Endothelial cell of umbilical vein (primary cell): ENCODE data around the gene ADGRE1. TPM values are rescaled to one million over a fixed set of nuclear protein-coding genes. Genes with fewer than 3 reads are reported as not detected.

ENCODE experiments used
- BruUV-seq: library from RNA; stranded (reverse); fragments of 400-500 nt; replicated peaks from 2 replicates; lab custom pipeline; 2021; lab: Mats Ljungman, UMichigan
- CTCF ChIA-PET: fragments of 300-600, 350-600 bp; sonication (Branson Sonifier 250); formaldehyde crosslinking; loops from one replicate; lab custom pipeline; 2021; ENCODE audit warnings: antibody characterized with exemption, inconsistent platforms; lab: Charles Lee
- POLR2A ChIA-PET: fragments of 300-600, 350-600 bp; sonication (Branson Sonifier 250); formaldehyde crosslinking; loops from one replicate; lab custom pipeline; 2021; ENCODE audit warnings: antibody characterized with exemption, inconsistent platforms; lab: Charles Lee
- DNase-seq: peaks from one replicate; pipeline ENCODE4 v3.0.0-alpha.2; 2011; ENCODE audit warnings: low read depth, low spot score
- FAIRE-seq: peaks from 2 replicates; lab custom pipeline; 2011; peaks lifted over from hg19 to GRCh38; lab: Jason Lieb, UNC
- H2AFZ ChIP-seq: 2 replicates; pipeline ENCODE4 v1.6.0; 2012; ENCODE audit warnings: low read depth, low read length, control low read depth, inconsistent platforms
- H3K27ac ChIP-seq: 2 replicates; pipeline ENCODE4 v1.5.1; 2011; ENCODE audit warnings: low read depth, mild to moderate bottlenecking, control low read depth, low read length, moderate library complexity; ENCODE audit not compliant: insufficient read depth
- H3K27me3 ChIP-seq, 2 experiments: 2 replicates each; pipeline versions ENCODE4 v1.6.0 to v1.6.1; 2011; ENCODE audit warnings: low read length in 2 of 2, mixed read lengths in 1 of 2; ENCODE audit not compliant: control insufficient read depth in 2 of 2, insufficient read depth in 2 of 2
- H3K36me3 ChIP-seq, 2 experiments: 2 replicates in 1 of 2; 3 replicates in 1 of 2; pipeline ENCODE4 v1.5.1; 2011; ENCODE audit warnings: low read length in 2 of 2, mild to moderate bottlenecking in 1 of 2, moderate library complexity in 1 of 2; ENCODE audit not compliant: control insufficient read depth in 2 of 2, insufficient read depth in 2 of 2; ENCODE audit errors: extremely low read depth in 1 of 2
- H3K4me1 ChIP-seq: 3 replicates; pipeline ENCODE4 v1.5.1; 2011; ENCODE audit warnings: mild to moderate bottlenecking, low read length; ENCODE audit not compliant: control insufficient read depth, insufficient read depth; ENCODE audit errors: extremely low read depth
- H3K4me2 ChIP-seq: 2 replicates; pipeline ENCODE4 v1.6.1; 2011; ENCODE audit warnings: low read length, control low read depth, mixed read lengths; ENCODE audit not compliant: insufficient read depth
- H3K4me3 ChIP-seq, 3 experiments: fragments of 200-600 bp in 1 of 3; sonication (generic), shearing (Covaris generic) in 1 of 3; replicated peaks in 1 of 3; 2 replicates each; pipeline ENCODE4 v1.5.1; 2011 to 2016; ENCODE audit warnings: control low read depth in 3 of 3, low read length in 3 of 3, mild to moderate bottlenecking in 2 of 3, inconsistent platforms in 1 of 3, low read depth in 1 of 3, moderate library complexity in 1 of 3; ENCODE audit not compliant: insufficient read depth in 1 of 3
- H3K79me2 ChIP-seq: 2 replicates; pipeline ENCODE4 v1.6.0; 2012; ENCODE audit warnings: low read length, inconsistent platforms; ENCODE audit not compliant: control insufficient read depth, insufficient read depth
- H3K9ac ChIP-seq: replicated peaks from 2 replicates; pipeline ENCODE3; 2011; ENCODE audit warnings: low read length, control low read depth; ENCODE audit not compliant: insufficient read depth; ENCODE audit errors: extremely low read depth
- H3K9me1 ChIP-seq: replicated peaks from 3 replicates; pipeline ENCODE4 v1.6.0; 2011; ENCODE audit warnings: mild to moderate bottlenecking, low read length; ENCODE audit not compliant: control insufficient read depth, insufficient read depth; ENCODE audit errors: extremely low read depth
- H3K9me3 ChIP-seq: replicated peaks from 2 replicates; pipeline ENCODE4 v1.5.1; 2012; ENCODE audit warnings: low read length, inconsistent platforms; ENCODE audit not compliant: control insufficient read depth, insufficient read depth
- H4K20me1 ChIP-seq: replicated peaks from 2 replicates; pipeline ENCODE3; 2011; ENCODE audit warnings: mild to moderate bottlenecking, low read length; ENCODE audit not compliant: control insufficient read depth, insufficient read depth; ENCODE audit errors: extremely low read depth
- EZH2 ChIP-seq: IDR thresholded peaks from 2 replicates; pipeline ENCODE4 v1.6.1; 2012; ENCODE audit warnings: borderline replicate concordance, low read depth, mild to moderate bottlenecking, moderate library complexity, low read length, inconsistent platforms; ENCODE audit not compliant: severe bottlenecking
- FOS ChIP-seq: IDR thresholded peaks from 2 replicates; pipeline ENCODE4 v1.6.1; 2011; ENCODE audit warnings: mild to moderate bottlenecking, low read length, moderate library complexity, borderline replicate concordance; ENCODE audit not compliant: insufficient read depth
- GATA2 ChIP-seq: IDR thresholded peaks from 2 replicates; pipeline ENCODE4 v1.7.0; 2011; ENCODE audit warnings: low read depth, mild to moderate bottlenecking, moderate library complexity, mixed read lengths, low read length; ENCODE audit not compliant: insufficient read length, insufficient read depth
- JUN ChIP-seq: IDR thresholded peaks from 2 replicates; pipeline ENCODE4 v1.6.1; 2011; ENCODE audit warnings: borderline replicate concordance, low read depth; ENCODE audit not compliant: insufficient read length, insufficient read depth
- MYC ChIP-seq: IDR thresholded peaks from one replicate; pipeline ENCODE4 v1.6.1; 2011; ENCODE audit warnings: mild to moderate bottlenecking, low read depth, low read length
- POLR2A ChIP-seq: IDR thresholded peaks from 2 replicates; pipeline ENCODE4 v1.6.1; 2012; ENCODE audit warnings: low read depth, mild to moderate bottlenecking, control low read depth, low read length
- POLR2AphosphoS5 ChIP-seq: IDR thresholded peaks from 2 replicates; pipeline ENCODE4 v1.6.1; 2012; ENCODE audit warnings: low read depth, mild to moderate bottlenecking, control low read depth, low read length, moderate library complexity; ENCODE audit not compliant: insufficient read depth
- dilution Hi-C: fragments of 300-500 bp; cut with MboI; formaldehyde crosslinking; loops from one replicate; pipeline ENCODE4 v1.15.0; 2019; ENCODE audit warnings: low sequenced_read_pairs; ENCODE audit not compliant: extremely low pct_ligation_motif_present
- intact Hi-C: fragments of 100-400 bp; cut with micrococcal nuclease; formaldehyde crosslinking; loops from one replicate; pipeline ENCODE4 v1.10.0; 2022
- polyA plus RNA-seq, 4 experiments: library from polyadenylated mRNA; depleted of rRNA in 3 of 4; stranded (reverse) in 3 of 4; unstranded in 1 of 4; fragments of >200 nt; gene quantifications; 2 replicates each; pipeline versions ENCODE4 v1.2.1 to v1.2.3, GENCODE V29; 2011 to 2012; ENCODE audit warnings: missing spikeins in 1 of 4
- total RNA-seq: library from RNA; stranded (reverse); gene quantifications from 2 replicates; pipeline ENCODE4 v1.2.3, GENCODE V29; 2021
- TF ChIP-seq, protein P1 (sequence below), 2 donors: IDR thresholded peaks; 1 replicate in 1 of 2; 2 replicates in 1 of 2; pipeline ENCODE4 v1.5.1; 2011; ENCODE audit warnings: low read length in 2 of 2, mild to moderate bottlenecking in 2 of 2, moderate library complexity in 2 of 2, control low read depth in 1 of 2, inconsistent platforms in 1 of 2, low read depth in 1 of 2; ENCODE audit not compliant: insufficient read depth in 1 of 2; ENCODE audit errors: extremely low read depth in 1 of 2
- TF ChIP-seq, protein P2 (sequence below): IDR thresholded peaks from 2 replicates; pipeline ENCODE4 v1.6.1; 2011; ENCODE audit not compliant: insufficient read depth, insufficient read length

The ADGRE1 gene
- total and polyA plus RNA-seq, 2 donors (not counting 3 experiments of a cell fraction or from before 2014, with no cell fraction given) = not detected

DNA sequence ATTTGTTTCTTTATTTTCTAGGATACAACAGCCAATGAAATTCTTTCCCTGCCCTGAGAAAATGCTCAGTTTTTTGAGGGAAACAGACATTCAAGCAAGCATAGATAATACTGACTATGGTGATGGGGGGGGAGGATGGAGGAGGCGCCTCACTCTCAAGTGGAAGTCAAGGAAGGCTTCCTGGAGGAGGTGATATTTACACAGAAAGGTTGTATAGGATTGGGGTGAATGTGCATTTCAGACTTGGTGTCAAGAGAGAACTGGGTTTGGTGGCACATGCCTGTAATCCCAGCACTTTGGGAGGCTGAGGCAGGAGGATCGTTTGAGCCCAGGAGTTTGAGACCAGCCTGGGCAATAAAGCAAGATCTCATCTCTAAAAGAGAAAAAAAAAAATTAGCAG, 12.2 kb upstream of the ADGRE1 start:
- no peaks in the 10 kb centered on the region for H3K4me1 ChIP-seq
- intact Hi-C loops (no loop called here), dilution Hi-C loops (no loop called here)
- H4K20me1 ChIP-seq = no peaks in the 10 kb centered on the region
- DNase-seq (no peak), FAIRE-seq (no peak)
- H3K9ac ChIP-seq = no peak overlapping the region
- CTCF ChIA-PET = interaction anchor here (1.1 kb wide), 1 partner anchor 12 kb away, joined by 4 read pairs; no protein-coding TSS in a partner anchor
- TF ChIP-seq, protein P1, sequence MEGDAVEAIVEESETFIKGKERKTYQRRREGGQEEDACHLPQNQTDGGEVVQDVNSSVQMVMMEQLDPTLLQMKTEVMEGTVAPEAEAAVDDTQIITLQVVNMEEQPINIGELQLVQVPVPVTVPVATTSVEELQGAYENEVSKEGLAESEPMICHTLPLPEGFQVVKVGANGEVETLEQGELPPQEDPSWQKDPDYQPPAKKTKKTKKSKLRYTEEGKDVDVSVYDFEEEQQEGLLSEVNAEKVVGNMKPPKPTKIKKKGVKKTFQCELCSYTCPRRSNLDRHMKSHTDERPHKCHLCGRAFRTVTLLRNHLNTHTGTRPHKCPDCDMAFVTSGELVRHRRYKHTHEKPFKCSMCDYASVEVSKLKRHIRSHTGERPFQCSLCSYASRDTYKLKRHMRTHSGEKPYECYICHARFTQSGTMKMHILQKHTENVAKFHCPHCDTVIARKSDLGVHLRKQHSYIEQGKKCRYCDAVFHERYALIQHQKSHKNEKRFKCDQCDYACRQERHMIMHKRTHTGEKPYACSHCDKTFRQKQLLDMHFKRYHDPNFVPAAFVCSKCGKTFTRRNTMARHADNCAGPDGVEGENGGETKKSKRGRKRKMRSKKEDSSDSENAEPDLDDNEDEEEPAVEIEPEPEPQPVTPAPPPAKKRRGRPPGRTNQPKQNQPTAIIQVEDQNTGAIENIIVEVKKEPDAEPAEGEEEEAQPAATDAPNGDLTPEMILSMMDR (IDR thresholded peaks at IDR 0.05; ENCODE audit: extremely low read depth in 1 of 2, insufficient read depth in 1 of 2, low read depth in 1 of 2, low read length in 2 of 2) = no peak
- TF ChIP-seq POLR2A = no peak
- no peak for TF ChIP-seq GATA2
- no peak for TF ChIP-seq EZH2
- TF ChIP-seq, protein P2, sequence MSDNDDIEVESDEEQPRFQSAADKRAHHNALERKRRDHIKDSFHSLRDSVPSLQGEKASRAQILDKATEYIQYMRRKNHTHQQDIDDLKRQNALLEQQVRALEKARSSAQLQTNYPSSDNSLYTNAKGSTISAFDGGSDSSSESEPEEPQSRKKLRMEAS = no peak
- H3K79me2 ChIP-seq = no peaks in the 10 kb centered on the region
- no peak overlapping the region for H2AFZ ChIP-seq
- no peaks in the 10 kb centered on the region for H3K36me3 ChIP-seq
- H3K4me2 ChIP-seq = no peak overlapping the region
- H3K27me3 ChIP-seq = no peaks in the 10 kb centered on the region
- POLR2A ChIA-PET = interaction anchor here (0.6 kb wide), 1 partner anchor 389 kb away, joined by 6 read pairs; no protein-coding TSS in a partner anchor
- no peak overlapping the region for H3K4me3 ChIP-seq
- H3K27ac ChIP-seq = no peak overlapping the region
- H3K9me3 ChIP-seq = no peaks in the 10 kb centered on the region
- no TSS peak for BruUV-seq
- H3K9me1 ChIP-seq = no peaks in the 10 kb centered on the region

DNA sequence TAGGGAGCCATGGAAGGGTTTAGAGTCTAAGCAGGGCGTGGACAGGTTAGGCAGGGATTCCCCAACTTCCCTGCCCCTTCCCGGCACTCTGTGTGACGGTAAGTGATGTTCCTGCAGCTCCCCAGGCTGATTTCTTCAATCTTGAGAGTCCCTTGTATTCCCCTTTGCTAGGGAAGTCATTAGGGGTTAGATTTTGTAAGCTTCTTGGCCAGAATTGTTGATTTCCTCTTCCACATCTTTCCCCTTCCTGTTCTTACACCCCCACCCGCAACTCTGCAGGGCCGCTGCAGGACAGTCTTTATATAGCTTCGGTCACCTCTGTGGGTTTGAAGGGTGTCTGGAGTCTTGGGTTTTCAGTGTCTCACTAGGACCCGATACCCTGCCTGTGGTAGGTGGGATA, 10.6 kb upstream of the ADGRE1 start:
- H3K4me2 ChIP-seq = no peak overlapping the region
- no peak overlapping the region for H3K4me3 ChIP-seq
- ChIA-PET POLR2A (no interaction called here), CTCF (interaction anchor here (1.1 kb wide), 1 partner anchor 14 kb away, joined by 4 read pairs; no protein-coding TSS in a partner anchor)
- no peaks in the 10 kb centered on the region for H4K20me1 ChIP-seq
- H3K9me1 ChIP-seq = no peaks in the 10 kb centered on the region
- dilution Hi-C loops (no loop called here), intact Hi-C loops (no loop called here)
- DNase-seq = no peak
- no peak overlapping the region for H3K27ac ChIP-seq
- no peak overlapping the region for H3K9ac ChIP-seq
- H3K27me3 ChIP-seq = no peaks in the 10 kb centered on the region
- no TSS peak for BruUV-seq
- TF ChIP-seq GATA2 (no peak), MYC (no peak), JUN (no peak), EZH2 (no peak), POLR2AphosphoS5 (no peak), FOS (no peak), POLR2A (no peak)
- TF ChIP-seq, protein P2 = no peak
- TF ChIP-seq, protein P1 (IDR thresholded peaks at IDR 0.05; ENCODE audit: extremely low read depth in 1 of 2, insufficient read depth in 1 of 2, low read depth in 1 of 2, low read length in 2 of 2) = no peak
- H3K4me1 ChIP-seq = no peaks in the 10 kb centered on the region
- no peak overlapping the region for H2AFZ ChIP-seq
- FAIRE-seq = no peak
- H3K79me2 ChIP-seq = no peaks in the 10 kb centered on the region
- H3K36me3 ChIP-seq = no peaks in the 10 kb centered on the region
- no peaks in the 10 kb centered on the region for H3K9me3 ChIP-seq
